HG03175 (cell line): ENCODE results near the gene SLC34A2.
A peak's percentile ranks its signal among the peaks of the same experiment; 100 is the strongest.
"Not testable (repeated sequence)": the region's sequence is repeated elsewhere in the genome, so short reads cannot be mapped to it uniquely, and the experiment has no call there.

ENCODE experiments used
- ATAC-seq: cut with Tn5 transposase; IDR thresholded peaks from one replicate; pipeline ENCODE4 v1.9.1; 2021; ENCODE audit warnings: mild to moderate bottlenecking, moderate library complexity; ENCODE audit not compliant: unreplicated experiment

The SLC34A2 gene, protein sequence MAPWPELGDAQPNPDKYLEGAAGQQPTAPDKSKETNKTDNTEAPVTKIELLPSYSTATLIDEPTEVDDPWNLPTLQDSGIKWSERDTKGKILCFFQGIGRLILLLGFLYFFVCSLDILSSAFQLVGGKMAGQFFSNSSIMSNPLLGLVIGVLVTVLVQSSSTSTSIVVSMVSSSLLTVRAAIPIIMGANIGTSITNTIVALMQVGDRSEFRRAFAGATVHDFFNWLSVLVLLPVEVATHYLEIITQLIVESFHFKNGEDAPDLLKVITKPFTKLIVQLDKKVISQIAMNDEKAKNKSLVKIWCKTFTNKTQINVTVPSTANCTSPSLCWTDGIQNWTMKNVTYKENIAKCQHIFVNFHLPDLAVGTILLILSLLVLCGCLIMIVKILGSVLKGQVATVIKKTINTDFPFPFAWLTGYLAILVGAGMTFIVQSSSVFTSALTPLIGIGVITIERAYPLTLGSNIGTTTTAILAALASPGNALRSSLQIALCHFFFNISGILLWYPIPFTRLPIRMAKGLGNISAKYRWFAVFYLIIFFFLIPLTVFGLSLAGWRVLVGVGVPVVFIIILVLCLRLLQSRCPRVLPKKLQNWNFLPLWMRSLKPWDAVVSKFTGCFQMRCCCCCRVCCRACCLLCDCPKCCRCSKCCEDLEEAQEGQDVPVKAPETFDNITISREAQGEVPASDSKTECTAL

DNA sequence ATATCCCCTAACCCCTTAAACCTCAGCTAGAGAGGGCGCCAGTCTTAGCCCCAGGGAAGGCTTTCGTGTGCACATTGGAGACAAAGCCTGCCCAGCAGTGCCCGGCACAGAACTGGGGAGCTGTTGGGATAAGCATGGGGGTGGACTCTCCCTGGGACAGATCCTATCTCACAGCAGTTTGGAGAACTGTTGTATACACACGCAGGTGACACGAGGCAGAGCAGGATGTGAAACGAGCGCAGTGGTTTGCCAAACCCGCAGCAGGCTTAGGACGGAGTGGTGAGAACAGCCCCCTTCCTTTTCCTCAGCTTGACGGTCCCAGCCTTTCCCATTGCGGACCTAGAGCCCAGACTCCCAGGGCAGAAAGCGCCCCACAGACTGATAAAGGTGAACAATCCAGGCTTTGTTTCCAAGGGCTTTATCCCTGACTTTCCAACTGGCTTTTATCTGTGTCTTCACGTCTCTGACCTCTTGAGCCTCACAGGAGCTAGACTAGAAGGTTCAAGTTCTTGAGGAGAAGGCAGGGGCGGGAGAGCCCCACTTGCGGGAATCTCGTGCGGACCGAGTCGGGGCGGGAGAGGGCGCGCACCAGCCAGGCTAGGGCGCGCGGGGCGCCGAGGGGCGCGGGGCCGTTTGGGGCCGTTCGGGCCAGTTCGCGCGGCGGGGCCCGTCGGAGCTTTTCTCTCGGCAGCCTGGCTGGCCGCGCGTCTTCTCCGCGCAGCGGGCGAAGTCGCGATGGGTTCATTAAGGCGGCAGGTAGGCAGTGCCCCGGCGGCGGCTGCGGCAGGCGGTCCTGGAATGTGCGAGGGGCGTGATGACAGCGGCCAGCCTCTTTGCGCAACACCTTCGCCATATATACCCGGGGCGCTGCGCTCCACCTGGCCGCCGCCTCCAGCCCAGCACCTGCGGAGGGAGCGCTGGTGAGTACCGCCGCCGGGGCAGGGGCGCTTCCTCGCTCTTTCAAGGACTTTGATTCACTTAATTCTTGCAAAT lies at the start of gene SLC34A2:
TSS of gene SLC34A2 (plus strand) at position 881 of the 993 bp plus-strand sequence. CDS start 6,650 bp downstream, outside the sequence.
- ATAC-seq: no peak

DNA sequence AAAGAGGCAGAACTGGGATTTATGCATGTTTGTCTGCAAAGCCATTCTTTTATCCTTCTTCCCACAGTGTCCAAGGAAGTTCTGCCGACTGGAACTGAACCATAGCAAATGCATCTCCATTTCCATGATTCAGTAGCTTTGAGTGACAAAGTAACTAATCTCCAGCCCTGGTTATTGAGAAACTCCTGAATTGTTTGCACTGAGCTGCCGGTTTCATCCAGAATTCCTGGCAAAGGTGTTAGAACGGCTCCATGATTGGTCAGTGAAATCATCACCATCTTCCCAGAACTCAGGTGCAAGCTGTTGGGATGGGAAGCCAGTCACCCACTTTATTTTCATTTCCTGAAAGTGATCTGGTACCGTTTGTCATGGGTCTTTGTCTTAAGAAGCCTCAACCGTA lies 47.0 kb upstream of the SLC34A2 start:
- no peak for ATAC-seq

DNA sequence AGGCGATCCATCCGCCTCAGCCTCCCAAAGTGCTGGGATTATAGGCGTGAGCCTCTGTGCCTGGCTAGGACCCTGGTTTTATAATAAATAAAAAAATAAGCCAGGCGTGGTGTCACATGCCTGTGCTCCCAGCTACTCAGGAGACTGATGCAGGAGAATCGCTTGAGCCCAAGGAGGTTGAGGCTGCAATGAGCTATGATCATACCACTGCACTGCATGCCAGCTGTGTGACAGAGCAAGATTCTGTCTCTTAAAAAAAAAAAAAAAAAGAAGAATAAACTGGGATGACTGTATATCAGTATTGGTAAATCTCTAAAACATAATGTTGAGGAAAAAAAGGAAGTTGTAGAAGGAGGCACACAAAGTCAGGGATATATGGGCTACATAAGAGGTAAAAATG lies 45.7 kb upstream of the SLC34A2 start:
- no peak for ATAC-seq

DNA sequence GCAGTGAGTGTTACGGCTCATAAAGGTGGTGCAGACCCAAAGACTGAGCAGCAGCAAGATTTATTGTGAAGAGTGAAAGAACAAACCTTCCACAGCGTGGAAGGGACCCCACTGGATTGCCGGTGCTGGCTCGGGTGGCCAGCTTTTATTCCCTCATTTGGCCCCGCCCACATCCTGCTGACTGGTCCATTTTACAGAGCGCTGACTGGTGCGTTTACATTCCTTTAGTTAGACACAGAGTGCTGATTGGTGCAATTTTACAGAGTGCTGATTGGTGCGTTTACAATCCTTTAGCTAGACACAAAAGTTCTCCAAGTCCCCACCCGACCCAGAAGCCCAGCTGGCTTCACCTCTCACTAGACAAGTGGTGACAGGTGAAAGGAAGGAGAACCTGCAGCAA lies 42.0 kb upstream of the SLC34A2 start:
- not testable (repeated sequence) for ATAC-seq

DNA sequence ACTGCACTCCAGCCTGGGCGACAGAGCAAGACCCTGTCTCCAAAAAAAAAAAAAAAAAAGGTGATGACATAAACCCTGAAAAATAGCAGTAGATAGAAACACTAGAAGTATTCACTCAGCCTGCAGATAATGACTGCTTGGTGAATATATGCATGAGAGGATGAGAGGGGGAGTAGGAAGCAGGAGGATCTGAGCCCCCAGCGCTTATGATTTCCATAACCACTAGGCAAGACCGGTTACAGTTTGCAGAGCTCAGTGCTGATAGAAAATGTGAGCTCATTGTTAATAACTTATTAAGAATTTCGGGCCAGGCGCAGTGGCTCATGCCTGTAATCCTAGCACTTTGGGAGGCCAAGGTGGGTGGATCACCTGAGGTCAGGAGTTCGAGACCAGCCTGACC lies 40.8 kb upstream of the SLC34A2 start:
- no peak for ATAC-seq

DNA sequence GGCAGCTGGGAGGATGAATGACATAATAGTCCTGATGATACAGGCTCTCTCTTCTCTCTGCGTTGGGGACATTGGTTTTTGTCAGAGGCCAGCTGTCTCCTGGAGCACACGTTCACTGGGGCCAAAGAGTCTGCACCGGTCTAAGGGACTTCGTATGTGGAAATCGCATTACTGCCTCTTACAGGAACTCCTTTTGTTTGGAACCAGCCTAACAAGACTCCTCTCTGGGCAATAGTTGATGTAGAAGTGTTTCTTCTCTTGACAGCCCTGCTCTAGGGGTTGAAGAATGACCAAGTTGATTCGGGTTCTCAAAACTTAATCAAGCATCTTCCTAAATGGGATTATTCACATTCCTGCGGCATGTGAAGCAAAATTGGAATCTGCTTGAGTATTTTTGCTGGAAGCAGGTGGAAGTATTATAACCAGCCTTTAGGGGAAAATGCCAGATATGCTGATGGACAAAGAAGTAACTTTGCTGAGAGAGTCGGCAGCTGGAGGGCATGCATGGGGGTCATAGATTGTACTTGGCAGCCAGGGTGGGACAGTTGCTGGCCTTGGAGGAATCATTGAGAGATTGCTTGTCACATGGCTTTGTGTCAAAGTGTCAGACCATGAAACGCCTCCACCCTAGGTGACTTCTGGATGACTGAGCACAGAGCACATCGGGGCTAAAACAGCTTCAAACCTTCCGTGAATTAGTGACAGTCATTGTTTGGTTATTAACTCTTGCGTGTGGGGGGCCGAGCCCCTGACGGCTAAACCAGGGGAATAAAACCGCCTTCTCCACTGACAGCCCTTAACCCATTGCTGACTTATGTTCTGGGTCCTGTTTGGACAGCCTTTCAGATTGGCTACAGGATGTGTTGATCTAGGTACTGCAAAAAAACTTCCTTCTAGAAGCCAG lies 34.4 kb upstream of the SLC34A2 start:
- peak; percentile 57 for ATAC-seq

DNA sequence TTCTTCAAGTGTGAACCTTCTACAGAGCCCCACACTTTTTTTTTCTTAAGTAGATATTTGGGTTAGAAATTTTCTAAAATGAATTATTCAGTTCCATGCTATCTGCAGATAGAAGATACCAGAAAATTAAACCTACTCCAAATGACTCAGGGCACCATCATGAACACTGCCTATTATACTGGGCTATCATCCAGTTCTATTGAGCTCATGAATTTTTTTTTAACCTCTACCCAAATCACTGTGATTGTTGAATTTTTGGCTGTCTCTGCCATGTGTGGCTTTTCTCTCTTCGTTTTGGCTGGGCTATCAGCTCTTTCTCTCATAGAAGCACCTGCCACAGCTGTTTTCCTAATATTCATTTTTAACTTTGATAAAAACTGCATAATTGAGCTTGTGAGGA lies 31.0 kb upstream of the SLC34A2 start:
- no peak for ATAC-seq

DNA sequence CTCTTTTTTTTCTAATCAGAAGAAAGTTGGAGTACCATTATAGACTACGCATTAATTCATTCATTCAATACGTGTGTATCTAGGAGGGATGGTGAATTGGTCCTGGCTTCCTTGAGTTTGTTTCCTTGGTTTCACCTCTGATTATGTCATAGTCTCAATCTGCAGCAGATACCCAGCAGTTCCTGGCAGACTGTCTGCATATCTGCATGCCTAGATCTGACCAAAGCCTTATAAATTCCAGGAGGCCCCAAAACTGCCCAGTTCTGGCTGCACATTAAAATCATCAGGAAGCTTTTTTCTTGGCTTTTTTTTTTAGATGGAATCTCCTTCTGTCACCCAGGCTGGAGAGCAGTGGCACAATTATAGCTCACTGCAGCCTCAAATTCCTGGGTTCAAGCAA lies 27.2 kb upstream of the SLC34A2 start:
- no peak for ATAC-seq

DNA sequence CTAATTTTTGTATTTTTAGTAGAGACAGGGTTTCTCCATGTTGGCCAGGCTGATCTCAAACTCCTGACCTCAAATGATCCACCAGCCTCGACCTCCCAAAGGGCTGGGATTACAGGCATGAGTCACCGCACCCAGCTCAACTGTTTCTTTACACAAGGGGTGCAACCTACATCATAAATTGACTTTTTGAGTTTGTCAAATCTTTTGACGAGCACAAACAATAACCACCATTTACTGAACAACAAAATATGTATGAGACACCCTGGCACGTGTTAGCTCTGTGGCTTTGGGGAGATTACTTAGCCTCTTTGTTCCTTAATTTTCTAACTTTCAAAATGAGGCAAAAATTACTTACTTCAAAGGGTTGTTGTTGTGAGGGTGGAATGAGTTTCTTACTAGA lies 23.5 kb upstream of the SLC34A2 start:
- no peak for ATAC-seq

DNA sequence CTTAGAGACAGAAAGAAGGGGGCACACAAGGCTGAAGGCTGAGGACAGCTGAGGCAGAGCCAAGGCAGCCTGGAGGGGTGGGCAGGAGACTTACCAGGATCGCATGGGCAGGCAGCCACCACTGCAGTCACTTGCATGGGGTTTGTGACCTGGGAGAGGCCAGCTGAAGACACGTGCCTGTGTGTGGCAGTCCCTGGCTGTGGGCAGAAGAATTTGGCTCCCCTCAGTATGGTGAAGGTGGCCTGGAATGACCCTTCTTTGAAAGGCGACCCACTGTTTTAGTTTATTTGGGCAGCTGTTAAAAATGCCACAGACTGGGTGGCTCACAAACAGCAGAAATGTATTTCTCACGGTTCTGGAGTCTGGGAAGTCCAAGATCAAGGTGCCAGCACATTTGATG lies 22.1 kb upstream of the SLC34A2 start:
- no peak for ATAC-seq

DNA sequence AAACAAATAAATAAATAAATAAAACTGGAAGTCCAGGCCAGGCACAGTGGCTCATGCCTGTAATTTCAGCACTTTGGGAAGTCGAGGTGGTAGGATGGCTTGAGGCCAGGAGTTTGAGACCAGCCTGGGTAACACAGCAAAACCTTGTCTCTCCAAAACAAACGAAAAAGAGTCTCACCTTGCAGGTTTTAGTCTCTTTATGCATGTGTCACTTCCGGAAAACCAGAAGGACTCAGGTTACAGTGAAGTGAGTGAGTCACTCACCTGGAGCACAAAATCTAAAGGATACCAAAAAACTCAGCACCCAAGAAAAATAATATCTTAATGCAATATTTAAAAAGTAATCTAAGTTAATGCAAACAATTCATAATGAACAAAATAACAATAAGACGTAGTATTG lies 20.1 kb upstream of the SLC34A2 start:
- no peak for ATAC-seq

DNA sequence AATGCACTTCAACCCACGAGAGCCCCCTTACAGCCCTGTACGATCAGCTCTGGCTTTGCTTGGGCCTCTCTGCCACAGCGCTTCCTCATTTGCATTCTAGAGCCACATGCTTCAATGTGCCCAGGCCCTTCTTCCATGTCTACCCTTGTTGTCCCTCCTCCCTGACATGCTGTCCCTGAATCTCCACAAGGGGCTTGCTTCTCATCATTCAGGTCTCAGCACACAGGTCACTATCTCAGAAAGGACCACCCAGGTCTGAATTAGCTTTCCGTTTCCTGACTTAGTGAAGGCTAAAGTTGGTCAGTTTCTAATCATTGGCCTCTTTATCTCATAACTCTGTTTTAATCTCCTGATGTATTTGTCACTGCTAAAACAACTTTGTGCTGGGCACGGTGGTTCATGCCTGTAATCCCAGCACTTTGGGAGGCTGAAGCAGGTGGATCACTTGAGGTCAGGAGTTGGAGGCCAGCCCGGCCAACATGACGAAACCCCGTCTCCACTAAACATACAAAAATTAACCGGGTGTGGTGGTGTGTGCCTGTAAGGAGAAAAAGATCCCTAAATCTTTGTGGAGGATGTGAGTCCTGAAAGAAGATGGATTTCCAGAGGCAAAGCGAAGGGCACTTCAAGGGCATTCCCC lies 17.9 kb upstream of the SLC34A2 start:
- ATAC-seq: no peak

DNA sequence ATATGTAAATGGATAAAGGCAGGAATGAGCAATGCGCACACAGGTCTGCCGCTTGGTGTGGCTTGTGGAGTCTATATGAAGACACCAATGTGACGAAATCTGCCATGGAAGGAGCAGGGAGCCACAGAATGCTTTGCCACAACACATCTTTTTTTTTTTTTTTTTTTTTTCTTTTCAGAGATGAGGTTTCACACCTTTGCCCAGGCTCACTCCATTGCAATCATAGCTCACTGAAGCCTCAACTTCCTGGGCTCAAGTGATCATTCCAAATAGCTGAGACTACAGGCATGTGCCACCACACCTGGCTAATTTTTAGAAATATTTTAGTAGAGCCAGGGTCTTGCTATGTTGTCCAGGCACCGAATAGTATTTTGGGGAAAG lies 17.4 kb upstream of the SLC34A2 start:
- no peak for ATAC-seq

DNA sequence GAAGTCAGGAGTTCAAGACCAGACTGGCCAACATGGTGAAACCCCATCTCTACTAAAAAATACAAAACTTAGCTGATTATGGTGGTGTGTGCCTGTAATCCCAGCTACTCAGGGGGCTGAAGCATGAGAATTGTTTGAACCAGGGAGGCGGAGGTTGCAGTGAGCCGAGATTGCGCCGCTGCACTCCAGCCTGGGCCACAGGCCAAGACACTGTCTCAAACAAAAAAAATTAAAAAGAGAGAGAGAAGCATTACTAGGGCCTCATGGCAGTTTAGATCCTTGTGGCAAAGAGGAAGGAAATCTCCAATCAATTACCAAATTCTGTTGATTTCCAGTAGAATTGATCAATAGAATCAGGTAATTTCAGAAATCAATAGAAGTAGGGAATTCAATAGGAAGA lies 16.8 kb upstream of the SLC34A2 start:
- ATAC-seq: no peak

DNA sequence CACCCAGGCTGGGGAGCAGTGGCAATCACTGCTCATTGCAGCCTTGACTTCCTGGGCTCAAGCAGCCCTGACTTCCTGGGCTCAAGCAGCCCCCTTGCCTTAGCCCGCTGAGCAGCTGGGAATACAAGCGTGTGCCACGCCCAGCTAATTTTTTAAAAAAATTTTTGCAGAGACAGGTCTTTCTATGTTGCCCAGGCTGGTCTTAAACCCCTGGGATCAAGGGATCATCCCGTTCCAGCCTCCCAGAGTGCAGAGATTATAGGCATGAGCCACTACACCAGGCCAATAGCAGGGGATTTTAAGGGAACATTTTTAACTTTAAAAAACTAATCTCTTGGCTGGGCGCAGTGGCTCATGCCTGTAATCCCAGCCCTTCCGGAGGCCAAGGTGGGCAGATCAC lies 5.3 kb upstream of the SLC34A2 start:
- no peak for ATAC-seq

DNA sequence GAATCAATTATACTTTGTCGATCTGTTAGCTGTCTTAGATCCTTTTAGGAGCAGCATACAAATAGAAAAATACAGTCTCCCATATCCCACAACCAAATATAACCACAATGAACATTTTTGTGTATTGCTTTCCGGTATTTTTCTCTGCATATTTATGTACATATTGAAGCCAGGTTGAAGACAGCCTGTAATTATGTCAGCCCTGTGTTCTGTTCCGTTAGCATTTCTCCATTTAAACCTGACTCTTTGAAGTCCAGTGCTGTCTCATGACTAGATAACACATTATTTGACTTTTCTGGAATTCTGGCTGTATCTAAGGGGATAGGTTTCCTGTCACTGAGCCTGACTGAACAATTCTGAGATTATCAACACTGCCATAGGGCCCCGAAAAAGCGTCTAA lies 4.0 kb upstream of the SLC34A2 start:
- no peak for ATAC-seq

DNA sequence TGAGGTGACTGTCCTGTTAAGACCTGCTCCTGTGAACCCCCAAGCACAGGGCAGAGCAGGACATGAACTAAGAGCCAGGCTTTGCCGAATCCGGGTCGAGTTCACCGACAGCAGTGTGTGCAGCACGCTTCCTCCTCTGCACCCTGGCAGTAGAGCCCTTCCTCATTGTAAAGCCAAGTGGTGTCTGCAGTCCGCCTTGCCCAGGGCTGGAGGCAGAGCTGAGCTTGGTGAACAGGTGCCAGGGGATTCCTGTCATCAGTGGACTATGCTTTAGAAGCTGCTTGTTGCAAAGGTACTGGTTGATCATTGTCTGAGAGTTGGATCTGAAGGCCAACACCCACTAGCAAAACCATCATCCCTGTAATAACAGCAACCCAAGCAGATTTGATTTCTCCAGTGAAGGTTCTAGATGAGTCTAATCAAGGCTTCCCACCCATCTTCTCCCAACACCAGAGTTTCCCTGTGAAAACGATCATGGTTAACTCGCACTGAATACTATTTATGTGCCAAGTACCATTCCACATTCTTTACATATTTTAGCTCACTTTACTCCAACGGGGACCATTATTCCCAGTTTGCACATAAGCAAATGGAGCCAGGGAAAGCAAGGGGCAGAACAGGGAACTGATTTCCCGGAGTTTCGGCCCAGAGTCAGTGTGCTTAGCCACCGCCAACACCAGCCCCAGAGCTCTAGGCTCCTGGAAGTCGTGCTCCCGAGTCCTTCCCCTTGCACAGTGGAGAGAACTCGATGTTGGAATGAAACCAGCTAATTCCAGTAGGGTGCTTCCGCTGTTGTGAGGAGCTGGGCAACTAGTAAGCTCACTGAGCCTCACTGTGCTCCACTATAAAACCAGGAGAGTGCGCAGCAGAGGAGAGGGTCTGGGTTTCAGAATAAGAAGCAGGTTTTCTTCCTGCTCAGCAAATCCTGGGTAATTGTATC lies 1.4 kb upstream of the SLC34A2 start:
- no peak for ATAC-seq

DNA sequence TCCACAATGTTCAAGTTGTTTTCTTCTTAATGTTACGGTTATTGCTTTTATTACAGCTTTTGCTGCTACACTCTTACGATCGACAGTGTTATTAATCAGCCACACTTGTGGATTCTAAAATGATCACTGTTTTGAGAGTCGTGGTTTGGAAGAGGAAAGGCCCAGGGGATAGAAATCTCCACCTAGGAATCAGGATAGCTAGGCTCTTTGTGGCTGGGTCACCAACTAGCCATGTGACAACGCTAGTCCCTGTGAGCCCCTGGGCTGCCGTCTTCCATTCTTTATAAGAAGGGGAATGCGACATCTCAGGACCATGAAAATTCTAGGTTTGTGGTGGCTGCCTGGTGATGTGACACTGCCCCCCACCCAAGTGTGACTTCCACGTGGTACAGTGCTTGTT lies 380 bp downstream of the SLC34A2 start:
- no peak for ATAC-seq

DNA sequence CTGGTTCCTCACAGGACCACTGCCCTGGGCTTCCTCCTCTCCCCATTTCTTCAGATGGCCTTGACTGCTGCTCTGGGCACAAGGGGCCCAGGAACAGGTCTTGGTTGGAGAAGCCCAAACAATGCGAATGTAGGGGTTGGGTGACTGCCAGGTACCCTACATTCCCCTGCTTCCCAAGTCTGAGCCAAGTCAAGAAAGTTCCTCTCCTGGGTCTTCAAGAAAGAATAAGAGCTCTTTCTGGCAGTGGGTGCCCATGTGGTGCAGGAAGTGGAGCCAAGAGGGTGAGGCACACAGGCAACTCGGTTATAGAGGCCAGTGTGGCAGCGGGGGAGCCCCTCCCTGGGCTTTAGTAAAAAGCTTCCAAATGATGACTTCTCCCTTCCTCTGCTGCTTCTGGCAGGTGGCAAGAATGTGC lies 2.7 kb downstream of the SLC34A2 start:
- ATAC-seq: no peak
